Lung (tissue), 12 donors: ENCODE measurements around the gene SMARCA4. TPM values are rescaled to one million over a fixed set of nuclear protein-coding genes. Genes with fewer than 3 reads are reported as not detected.
A peak's percentile ranks its signal among the peaks of the same experiment; 100 is the strongest.

ENCODE experiments used
- ATAC-seq: fragments of 200-7000 bp; cut with Tn5 transposase; one replicate; pipeline ENCODE4 v1.9.1; 2020; ENCODE audit warnings: moderate number of reproducible peaks; ENCODE audit not compliant: insufficient read depth, low FRiP score
- DNase-seq, 3 donors: peaks; one replicate each; pipeline ENCODE4 v3.0.0-alpha.2; 2013 to 2017
- H3K27ac ChIP-seq, 2 donors: one replicate each; pipeline ENCODE4 v1.5.1; 2013; ENCODE audit warnings: mild to moderate bottlenecking in 2 of 2, moderate library complexity in 2 of 2, control low read depth in 1 of 2, inconsistent platforms in 1 of 2, low read depth in 1 of 2, low read length in 1 of 2
- H3K27me3 ChIP-seq, 3 donors: one replicate each; pipeline ENCODE4 v1.5.1; 2013; ENCODE audit warnings: low read length in 2 of 3; ENCODE audit not compliant: control insufficient read depth in 3 of 3, insufficient read depth in 3 of 3
- H3K36me3 ChIP-seq, 4 donors: one replicate each; pipeline ENCODE4 v1.5.1; 2013; ENCODE audit warnings: low read length in 4 of 4, mild to moderate bottlenecking in 1 of 4, moderate library complexity in 1 of 4; ENCODE audit not compliant: control insufficient read depth in 4 of 4, insufficient read depth in 4 of 4
- H3K4me1 ChIP-seq, 5 donors: one replicate each; pipeline ENCODE4 v1.5.1; 2013; ENCODE audit warnings: low read length in 5 of 5, mild to moderate bottlenecking in 2 of 5, moderate library complexity in 1 of 5; ENCODE audit not compliant: control insufficient read depth in 5 of 5, insufficient read depth in 5 of 5
- H3K4me3 ChIP-seq: one replicate; pipeline ENCODE4 v1.5.1; 2013; ENCODE audit warnings: mild to moderate bottlenecking, control low read depth, moderate library complexity
- H3K9ac ChIP-seq, 2 donors: one replicate each; pipeline ENCODE4 v1.5.1; 2013; ENCODE audit warnings: low read length in 2 of 2, control low read depth in 1 of 2; ENCODE audit not compliant: insufficient read depth in 1 of 2
- H3K9me3 ChIP-seq, 4 donors: one replicate each; pipeline ENCODE4 v1.5.1; 2013; ENCODE audit warnings: low read length in 3 of 4, mild to moderate bottlenecking in 1 of 4, moderate library complexity in 1 of 4; ENCODE audit not compliant: control insufficient read depth in 4 of 4, insufficient read depth in 3 of 4
- WGBS, 2 donors: extraction: QIAGEN DNeasy Blood & Tissue Kit; methylation state at CpG; one replicate each; pipeline ENCODE4 v1.1.7; 2013; 5-methylcytosine and 5-hydroxymethylcytosine counted together
- polyA plus RNA-seq, 2 donors: library from polyadenylated mRNA; stranded (reverse); fragments of 200-250 nt; gene quantifications; one replicate each; pipeline ENCODE4 v1.2.1, GENCODE V29; 2013
- total RNA-seq, 2 donors: library from RNA; depleted of rRNA in 1 of 2; stranded (reverse); fragments of >200 nt in 1 of 2; gene quantifications; one replicate each; pipeline ENCODE4 v1.2.1, GENCODE V29; 2014 to 2021
- TF ChIP-seq, protein P1 (sequence below): IDR thresholded peaks from 2 replicates; pipeline ENCODE4 v1.5.1; 2012; ENCODE audit warnings: mild to moderate bottlenecking; ENCODE audit errors: control extremely low read depth, extremely low read depth
- donor health status: control.
- donor health status: control.
- donor health status: Bipolar disorder and iron deficiency.
- donor health status: healthy.
- donor health status: DM: yes; HTN: yes; CAD: no.

Gene SMARCA4
- total and polyA plus RNA-seq, 4 donors = 52.3 to 116 (median 91.1) TPM

DNA sequence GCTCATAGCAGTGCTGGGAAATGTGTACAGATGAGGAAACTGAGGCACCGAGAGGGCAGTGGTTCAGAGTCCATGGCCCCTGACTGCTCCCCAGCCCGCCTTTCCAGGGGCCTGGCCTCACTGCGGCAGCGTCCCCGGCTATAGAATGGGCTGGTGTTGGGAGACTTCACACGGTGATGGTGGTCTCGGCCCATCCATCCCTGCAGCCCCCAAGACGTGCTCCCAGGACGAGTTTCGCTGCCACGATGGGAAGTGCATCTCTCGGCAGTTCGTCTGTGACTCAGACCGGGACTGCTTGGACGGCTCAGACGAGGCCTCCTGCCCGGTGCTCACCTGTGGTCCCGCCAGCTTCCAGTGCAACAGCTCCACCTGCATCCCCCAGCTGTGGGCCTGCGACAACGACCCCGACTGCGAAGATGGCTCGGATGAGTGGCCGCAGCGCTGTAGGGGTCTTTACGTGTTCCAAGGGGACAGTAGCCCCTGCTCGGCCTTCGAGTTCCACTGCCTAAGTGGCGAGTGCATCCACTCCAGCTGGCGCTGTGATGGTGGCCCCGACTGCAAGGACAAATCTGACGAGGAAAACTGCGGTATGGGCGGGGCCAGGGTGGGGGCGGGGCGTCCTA lies 144.3 kb downstream of the SMARCA4 start:
- Histone ChIP-seq H3K36me3 (peaks cover 20 to 62% (median 23%) of the 10 kb centered on the region in 4 donors), H3K4me3 (no peak overlapping the region), H3K27me3 (no peaks in the 10 kb centered on the region), H3K9me3 (no peaks in the 10 kb centered on the region), H3K27ac (no peak overlapping the region), H3K4me1 (no peaks in the 10 kb centered on the region), H3K9ac (no peak overlapping the region)
- ATAC-seq (no peak), DNase-seq (no peak)
- TF ChIP-seq, protein P1, sequence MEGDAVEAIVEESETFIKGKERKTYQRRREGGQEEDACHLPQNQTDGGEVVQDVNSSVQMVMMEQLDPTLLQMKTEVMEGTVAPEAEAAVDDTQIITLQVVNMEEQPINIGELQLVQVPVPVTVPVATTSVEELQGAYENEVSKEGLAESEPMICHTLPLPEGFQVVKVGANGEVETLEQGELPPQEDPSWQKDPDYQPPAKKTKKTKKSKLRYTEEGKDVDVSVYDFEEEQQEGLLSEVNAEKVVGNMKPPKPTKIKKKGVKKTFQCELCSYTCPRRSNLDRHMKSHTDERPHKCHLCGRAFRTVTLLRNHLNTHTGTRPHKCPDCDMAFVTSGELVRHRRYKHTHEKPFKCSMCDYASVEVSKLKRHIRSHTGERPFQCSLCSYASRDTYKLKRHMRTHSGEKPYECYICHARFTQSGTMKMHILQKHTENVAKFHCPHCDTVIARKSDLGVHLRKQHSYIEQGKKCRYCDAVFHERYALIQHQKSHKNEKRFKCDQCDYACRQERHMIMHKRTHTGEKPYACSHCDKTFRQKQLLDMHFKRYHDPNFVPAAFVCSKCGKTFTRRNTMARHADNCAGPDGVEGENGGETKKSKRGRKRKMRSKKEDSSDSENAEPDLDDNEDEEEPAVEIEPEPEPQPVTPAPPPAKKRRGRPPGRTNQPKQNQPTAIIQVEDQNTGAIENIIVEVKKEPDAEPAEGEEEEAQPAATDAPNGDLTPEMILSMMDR = no peak
- WGBS, 2 donors = 92% methylated on average over 36 of the region's 36 CpGs

DNA sequence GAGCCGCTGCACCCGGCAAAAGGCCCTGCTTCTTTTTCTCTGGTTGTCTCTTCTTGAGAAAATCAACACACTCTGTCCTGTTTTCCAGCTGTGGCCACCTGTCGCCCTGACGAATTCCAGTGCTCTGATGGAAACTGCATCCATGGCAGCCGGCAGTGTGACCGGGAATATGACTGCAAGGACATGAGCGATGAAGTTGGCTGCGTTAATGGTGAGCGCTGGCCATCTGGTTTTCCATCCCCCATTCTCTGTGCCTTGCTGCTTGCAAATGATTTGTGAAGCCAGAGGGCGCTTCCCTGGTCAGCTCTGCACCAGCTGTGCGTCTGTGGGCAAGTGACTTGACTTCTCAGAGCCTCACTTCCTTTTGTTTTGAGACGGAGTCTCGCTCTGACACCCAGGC lies 145.6 kb downstream of the SMARCA4 start:
- no peaks in the 10 kb centered on the region for H3K9me3 ChIP-seq
- ATAC-seq (no peak), DNase-seq (no peak)
- no peak overlapping the region for H3K9ac ChIP-seq
- TF ChIP-seq, protein P1 = no peak
- H3K4me1 ChIP-seq = no peaks in the 10 kb centered on the region
- H3K36me3 ChIP-seq = peaks cover 19 to 64% (median 22%) of the 10 kb centered on the region in 4 donors
- WGBS, 2 donors = 86% methylated on average over 13 of the region's 13 CpGs
- peak overlapping the region in 1 of 2 donors; percentile 33 for H3K27ac ChIP-seq
- no peaks in the 10 kb centered on the region for H3K27me3 ChIP-seq
- H3K4me3 ChIP-seq = no peak overlapping the region

DNA sequence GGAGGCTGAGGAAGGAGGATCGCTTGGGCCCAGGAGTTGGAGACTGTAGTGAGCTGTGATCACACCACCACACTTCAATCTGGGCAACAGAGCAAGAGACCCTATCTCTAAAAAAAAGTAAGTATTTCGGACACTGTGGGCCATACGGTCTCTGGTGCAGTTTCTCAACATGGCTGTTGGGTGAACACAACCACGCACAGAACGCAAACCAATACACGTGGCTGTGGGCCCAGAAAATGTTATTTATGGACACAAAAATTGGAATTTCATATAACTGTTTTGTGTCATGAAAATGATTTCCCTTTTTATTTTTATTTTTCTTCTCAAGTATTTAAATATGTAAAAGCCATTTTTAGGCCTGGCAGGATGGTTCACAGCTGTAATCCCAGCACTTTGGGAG lies 147.9 kb downstream of the SMARCA4 start:
- Histone ChIP-seq H3K4me3 (no peak overlapping the region), H3K27ac (no peak overlapping the region), H3K9ac (no peak overlapping the region), H3K9me3 (no peaks in the 10 kb centered on the region), H3K4me1 (no peaks in the 10 kb centered on the region), H3K36me3 (peaks cover 26 to 70% (median 33%) of the 10 kb centered on the region in 4 donors), H3K27me3 (no peaks in the 10 kb centered on the region)
- TF ChIP-seq, protein P1 = no peak
- DNase-seq = no peak
- ATAC-seq = no peak
- WGBS, 2 donors = 93% methylated on average over 6 of the region's 6 CpGs
